CD4-positive, alpha-beta T cell (primary cell): ENCODE data around the gene GDAP2. TPM values are rescaled to one million over a fixed set of nuclear protein-coding genes. Genes with fewer than 3 reads are reported as not detected.

Experiments used
- ATAC-seq: fragments of 200-7000 bp; cut with Tn5 transposase; one replicate; pipeline ENCODE4 v1.10.0; 2022; ENCODE audit warnings: mild to moderate bottlenecking; ENCODE audit not compliant: poor library complexity
- CTCF ChIA-PET: fragments of 350-600 bp; sonication (Branson Sonifier 250); formaldehyde crosslinking; loops from one replicate; lab custom pipeline; 2021; ENCODE audit warnings: antibody characterized with exemption, inconsistent platforms; lab: Charles Lee
- POLR2A ChIA-PET: fragments of 350-600 bp; sonication (Branson Sonifier 250); formaldehyde crosslinking; loops from one replicate; lab custom pipeline; 2021; ENCODE audit warnings: antibody characterized with exemption, inconsistent platforms; lab: Charles Lee
- DNase-seq, 14 experiments: peaks; one replicate each; pipeline ENCODE4 v3.0.0-alpha.2; 2013 to 2020; ENCODE audit warnings: mixed read lengths in 2 of 14
- H3K27ac ChIP-seq, 2 donors: one replicate each; pipeline versions ENCODE4 v1.5.1 to v1.7.0; 2013; ENCODE audit warnings: low read length in 2 of 2, low read depth in 1 of 2, mild to moderate bottlenecking in 1 of 2
- H3K27me3 ChIP-seq, 2 experiments: 1 replicate in 1 of 2; 2 replicates in 1 of 2; pipeline versions ENCODE4 v1.6.1 to v1.7.0; 2013; ENCODE audit warnings: low read length in 2 of 2, control low read depth in 1 of 2, mild to moderate bottlenecking in 1 of 2, moderate library complexity in 1 of 2; ENCODE audit not compliant: insufficient read depth in 2 of 2, control insufficient read depth in 1 of 2
- H3K36me3 ChIP-seq: one replicate; pipeline ENCODE4 v1.6.1; 2013; ENCODE audit warnings: low read length, control low read depth; ENCODE audit not compliant: insufficient read depth
- H3K4me1 ChIP-seq: one replicate; pipeline ENCODE4 v1.6.1; 2013; ENCODE audit warnings: low read length, control low read depth; ENCODE audit not compliant: insufficient read depth
- H3K4me3 ChIP-seq: one replicate; pipeline ENCODE4 v1.5.1; 2013; ENCODE audit warnings: mild to moderate bottlenecking, low read length, moderate library complexity
- H3K9me3 ChIP-seq, 2 experiments: 1 replicate in 1 of 2; 2 replicates in 1 of 2; pipeline versions ENCODE4 v1.6.1 to v1.7.0; 2013; ENCODE audit warnings: low read length in 2 of 2, mild to moderate bottlenecking in 2 of 2, control low read depth in 1 of 2, moderate library complexity in 1 of 2; ENCODE audit not compliant: control insufficient read depth in 1 of 2, insufficient read depth in 1 of 2
- H3K27ac Mint-ChIP-seq: one replicate; pipeline ENCODE4 v1.8.0; 2020; ENCODE audit warnings: mixed read lengths
- H3K27me3 Mint-ChIP-seq: one replicate; pipeline ENCODE4 v1.8.0; 2021; ENCODE audit warnings: mixed read lengths
- H3K36me3 Mint-ChIP-seq: one replicate; pipeline ENCODE4 v1.8.0; 2021; ENCODE audit warnings: low read depth, mixed read lengths
- H3K4me1 Mint-ChIP-seq: one replicate; pipeline ENCODE4 v1.8.0; 2021; ENCODE audit warnings: low read depth, mixed read lengths
- H3K4me3 Mint-ChIP-seq: one replicate; pipeline ENCODE4 v1.8.0; 2020; ENCODE audit warnings: mild to moderate bottlenecking, mixed read lengths
- H3K9me3 Mint-ChIP-seq: one replicate; pipeline ENCODE4 v1.8.0; 2020; ENCODE audit warnings: mixed read lengths
- intact Hi-C, 2 experiments: fragments of 100-400 bp; cut with DNase I in 1 of 2; cut with micrococcal nuclease in 1 of 2; formaldehyde crosslinking; loops; one replicate each; pipeline versions ENCODE4 v1.15.1 to v1.9.0; 2023 to 2025; cut with DNase I, micrococcal nuclease
- total RNA-seq, 174 experiments: library from RNA in 2 of 174; stranded (reverse) in 2 of 174; gene quantifications; one replicate each; pipeline ENCODE4 v1.2.3 and lab custom pipeline; 2021 to 2026
- TF ChIP-seq, protein P1 (sequence below): fragments of 200-600 bp; IDR thresholded peaks from one replicate; pipeline ENCODE4 v1.8.0; 2022; ENCODE audit warnings: antibody characterized with exemption, mild to moderate bottlenecking

Gene GDAP2
- total RNA-seq, 2 experiments from 2014 or later: 18.1 to 18.9 TPM

DNA sequence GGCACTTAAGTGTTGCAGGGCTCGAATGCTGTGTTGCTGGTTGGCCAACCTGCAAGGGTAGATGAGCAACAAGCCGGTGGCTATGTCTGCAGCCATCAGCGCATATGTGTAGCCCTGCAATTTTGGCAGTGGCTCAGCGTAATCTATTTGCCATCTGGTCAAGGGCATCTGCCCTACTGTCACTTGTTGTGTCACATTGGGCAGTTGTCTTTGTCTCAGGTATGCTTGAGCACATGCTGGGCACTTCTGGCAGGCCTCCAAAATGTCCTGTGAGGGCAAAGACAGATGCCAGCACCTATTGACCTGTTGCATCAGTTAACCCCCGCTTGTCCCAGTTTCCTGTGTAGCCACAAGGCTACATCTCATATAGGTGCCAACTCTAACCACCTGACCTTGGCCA, 111.8 kb downstream of the GDAP2 start:
- Histone ChIP-seq H3K9me3 (peaks cover 7 to 17% of the 10 kb centered on the region in 2 experiments), H3K27me3 (no peaks in the 10 kb centered on the region), H3K36me3 (no peaks in the 10 kb centered on the region), H3K27ac (no peak overlapping the region), H3K4me3 (no peak overlapping the region), H3K4me1 (no peaks in the 10 kb centered on the region)
- Mint-ChIP-seq H3K36me3 (no peaks in the 10 kb centered on the region), H3K4me3 (no peak overlapping the region), H3K9me3 (peaks cover 4% of the 10 kb centered on the region), H3K27me3 (no peaks in the 10 kb centered on the region), H3K27ac (no peak overlapping the region), H3K4me1 (no peaks in the 10 kb centered on the region)
- ATAC-seq (no peak), DNase-seq (no peak)
- TF ChIP-seq, protein P1, sequence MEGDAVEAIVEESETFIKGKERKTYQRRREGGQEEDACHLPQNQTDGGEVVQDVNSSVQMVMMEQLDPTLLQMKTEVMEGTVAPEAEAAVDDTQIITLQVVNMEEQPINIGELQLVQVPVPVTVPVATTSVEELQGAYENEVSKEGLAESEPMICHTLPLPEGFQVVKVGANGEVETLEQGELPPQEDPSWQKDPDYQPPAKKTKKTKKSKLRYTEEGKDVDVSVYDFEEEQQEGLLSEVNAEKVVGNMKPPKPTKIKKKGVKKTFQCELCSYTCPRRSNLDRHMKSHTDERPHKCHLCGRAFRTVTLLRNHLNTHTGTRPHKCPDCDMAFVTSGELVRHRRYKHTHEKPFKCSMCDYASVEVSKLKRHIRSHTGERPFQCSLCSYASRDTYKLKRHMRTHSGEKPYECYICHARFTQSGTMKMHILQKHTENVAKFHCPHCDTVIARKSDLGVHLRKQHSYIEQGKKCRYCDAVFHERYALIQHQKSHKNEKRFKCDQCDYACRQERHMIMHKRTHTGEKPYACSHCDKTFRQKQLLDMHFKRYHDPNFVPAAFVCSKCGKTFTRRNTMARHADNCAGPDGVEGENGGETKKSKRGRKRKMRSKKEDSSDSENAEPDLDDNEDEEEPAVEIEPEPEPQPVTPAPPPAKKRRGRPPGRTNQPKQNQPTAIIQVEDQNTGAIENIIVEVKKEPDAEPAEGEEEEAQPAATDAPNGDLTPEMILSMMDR: no peak
- intact Hi-C loops: no loop called here
- CTCF ChIA-PET: no interaction called here
- POLR2A ChIA-PET: no interaction called here

DNA sequence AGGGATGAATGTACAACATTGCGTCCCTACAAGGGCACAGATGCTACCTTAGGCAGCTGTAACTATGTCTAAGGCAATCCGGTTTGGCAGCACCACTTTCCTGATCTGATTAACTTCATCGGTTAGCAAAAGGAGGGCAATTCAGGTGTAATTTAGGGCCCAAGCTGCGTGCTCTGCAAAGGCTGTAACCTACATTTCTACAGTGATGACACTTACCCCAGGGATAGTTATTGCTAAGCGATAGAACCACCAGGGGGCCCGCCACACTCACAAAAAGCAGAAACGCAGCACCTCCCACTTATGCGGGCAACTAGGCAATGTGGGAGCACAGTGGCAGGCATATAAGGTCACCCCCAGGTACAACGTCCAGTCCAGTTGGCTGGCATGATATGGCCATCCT, 113.5 kb downstream of the GDAP2 start:
- Histone ChIP-seq H3K4me3 (no peak overlapping the region), H3K36me3 (no peaks in the 10 kb centered on the region), H3K27me3 (peaks cover 0 to 3% of the 10 kb centered on the region in 2 experiments), H3K9me3 (peaks cover 0 to 7% of the 10 kb centered on the region in 2 experiments), H3K27ac (no peak overlapping the region), H3K4me1 (no peaks in the 10 kb centered on the region)
- ChIA-PET POLR2A (no interaction called here), CTCF (no interaction called here)
- peaks cover 2% of the 10 kb centered on the region for H3K4me1 Mint-ChIP-seq
- ATAC-seq: no peak
- TF ChIP-seq, protein P1: no peak
- intact Hi-C loops: no loop called here
- H3K27me3 Mint-ChIP-seq: no peaks in the 10 kb centered on the region
- no peak overlapping the region for H3K27ac Mint-ChIP-seq
- no peaks in the 10 kb centered on the region for H3K9me3 Mint-ChIP-seq
- no peak overlapping the region for H3K4me3 Mint-ChIP-seq
- DNase-seq: no peak
- H3K36me3 Mint-ChIP-seq: no peaks in the 10 kb centered on the region

DNA sequence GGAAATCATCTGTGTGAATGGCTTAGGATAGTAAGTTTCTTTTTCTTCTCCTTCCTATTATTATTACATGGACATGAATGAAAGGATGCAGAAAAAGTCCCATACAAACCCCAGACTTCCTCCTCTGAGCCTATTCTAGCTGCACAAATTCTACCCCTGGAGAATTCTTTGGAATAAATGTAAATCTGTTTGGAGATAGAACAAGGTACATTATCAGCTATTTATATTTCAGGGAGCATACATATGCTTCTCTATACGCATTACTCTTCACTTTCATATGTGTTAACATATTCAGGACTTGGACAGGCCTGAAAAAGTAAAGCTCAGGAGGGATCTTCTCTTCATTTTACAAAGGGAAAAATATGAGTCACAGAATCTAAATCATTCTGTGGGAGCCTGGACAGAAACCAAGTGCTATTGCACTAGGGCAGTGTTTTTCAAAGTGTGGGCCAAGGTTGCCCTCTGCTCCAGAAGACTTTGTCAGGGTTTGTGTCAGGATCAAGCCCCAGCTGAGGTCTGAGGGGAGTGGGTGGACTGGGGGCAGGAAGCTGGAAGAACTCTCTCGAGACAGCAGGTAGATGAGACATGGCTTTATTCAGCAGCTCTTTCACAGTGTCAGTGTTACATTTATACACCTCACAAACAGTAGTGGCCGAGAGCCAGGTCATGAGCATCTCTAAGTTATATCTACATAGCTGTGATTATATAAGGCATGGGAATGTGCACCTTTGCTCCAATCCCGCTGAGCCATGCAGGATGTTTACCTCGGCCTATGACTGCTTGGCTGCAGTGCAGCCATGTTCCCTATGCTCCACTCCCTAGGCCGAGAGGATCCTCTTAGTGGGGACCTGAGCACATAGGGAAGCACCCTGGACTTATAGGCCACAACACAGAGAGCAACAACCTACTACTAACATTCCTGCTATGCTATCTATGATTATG, 114.3 kb downstream of the GDAP2 start:
- H3K27ac Mint-ChIP-seq: no peak overlapping the region
- H3K4me1 Mint-ChIP-seq: peaks cover 10% of the 10 kb centered on the region
- Histone ChIP-seq H3K9me3 (no peaks in the 10 kb centered on the region), H3K4me1 (no peaks in the 10 kb centered on the region), H3K27me3 (peaks cover 0 to 3% of the 10 kb centered on the region in 2 experiments), H3K36me3 (no peaks in the 10 kb centered on the region), H3K4me3 (no peak overlapping the region), H3K27ac (no peak overlapping the region)
- intact Hi-C loops: no loop called here
- no peaks in the 10 kb centered on the region for H3K27me3 Mint-ChIP-seq
- no peaks in the 10 kb centered on the region for H3K9me3 Mint-ChIP-seq
- POLR2A ChIA-PET: no interaction called here
- CTCF ChIA-PET: no interaction called here
- ATAC-seq (no peak), DNase-seq (no peak)
- H3K36me3 Mint-ChIP-seq: no peaks in the 10 kb centered on the region
- TF ChIP-seq, protein P1: no peak
- H3K4me3 Mint-ChIP-seq: no peak overlapping the region

Other genes starting within 250 kb of the GDAP2 start
- gene WDR3, start 118 bp upstream of the GDAP2 start, total RNA-seq: 1 to 10 TPM; 5.8 to 7.5 TPM